ENCODE data around the gene PTBP3.
"Not testable (repeated sequence)": the region's sequence is repeated elsewhere in the genome, so short reads cannot be mapped to it uniquely, and the experiment has no call there.

Gene PTBP3

GRCh38 chr9:112268413-112268812 lies 65.0 kb downstream of the PTBP3 start:
- H3K4me3 ChIP-seq (ENCODE audit: low read depth, low read length), result no peak overlapping the region
- TF ChIP-seq MAX (IDR thresholded peaks at IDR 0.05; ENCODE audit: low read depth, low read length) (no peak), POLR2A (IDR thresholded peaks at IDR 0.05; ENCODE audit: extremely low read depth, insufficient read length) (no peak), MYC (IDR thresholded peaks at IDR 0.05; ENCODE audit: low read depth, low read length) (no peak)
- TF ChIP-seq, protein P1, sequence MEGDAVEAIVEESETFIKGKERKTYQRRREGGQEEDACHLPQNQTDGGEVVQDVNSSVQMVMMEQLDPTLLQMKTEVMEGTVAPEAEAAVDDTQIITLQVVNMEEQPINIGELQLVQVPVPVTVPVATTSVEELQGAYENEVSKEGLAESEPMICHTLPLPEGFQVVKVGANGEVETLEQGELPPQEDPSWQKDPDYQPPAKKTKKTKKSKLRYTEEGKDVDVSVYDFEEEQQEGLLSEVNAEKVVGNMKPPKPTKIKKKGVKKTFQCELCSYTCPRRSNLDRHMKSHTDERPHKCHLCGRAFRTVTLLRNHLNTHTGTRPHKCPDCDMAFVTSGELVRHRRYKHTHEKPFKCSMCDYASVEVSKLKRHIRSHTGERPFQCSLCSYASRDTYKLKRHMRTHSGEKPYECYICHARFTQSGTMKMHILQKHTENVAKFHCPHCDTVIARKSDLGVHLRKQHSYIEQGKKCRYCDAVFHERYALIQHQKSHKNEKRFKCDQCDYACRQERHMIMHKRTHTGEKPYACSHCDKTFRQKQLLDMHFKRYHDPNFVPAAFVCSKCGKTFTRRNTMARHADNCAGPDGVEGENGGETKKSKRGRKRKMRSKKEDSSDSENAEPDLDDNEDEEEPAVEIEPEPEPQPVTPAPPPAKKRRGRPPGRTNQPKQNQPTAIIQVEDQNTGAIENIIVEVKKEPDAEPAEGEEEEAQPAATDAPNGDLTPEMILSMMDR (IDR thresholded peaks at IDR 0.05; ENCODE audit: low read depth, low read length), result no peak
- no peak for DNase-seq (ENCODE audit: low read depth)

GRCh38 chr9:112267086-112267485 lies 66.3 kb downstream of the PTBP3 start:
- H3K4me3 ChIP-seq (ENCODE audit: low read depth, low read length); DNase-seq (ENCODE audit: low read depth): not testable (repeated sequence)

DNA sequence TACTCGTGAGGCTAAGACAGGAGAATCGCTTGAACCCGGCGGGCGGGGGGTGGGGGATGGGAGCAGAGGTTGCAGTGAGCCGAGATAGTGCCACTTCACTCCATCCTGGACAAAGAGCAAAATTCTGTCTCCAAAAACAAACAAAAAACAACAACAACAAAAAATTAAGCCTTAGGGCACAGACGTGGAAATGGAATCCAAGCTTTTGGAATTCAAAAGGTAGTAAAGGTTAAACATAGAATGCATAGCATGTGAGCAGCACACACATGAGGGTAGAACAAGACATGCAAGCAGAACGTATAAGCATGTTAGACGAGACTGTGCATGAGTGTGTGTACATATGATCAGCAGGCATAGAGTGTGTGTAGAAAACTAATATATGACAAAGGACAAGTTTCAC lies 68.0 kb downstream of the PTBP3 start:
- no peak for DNase-seq (ENCODE audit: low read depth)
- no peak for TF ChIP-seq MYC (IDR thresholded peaks at IDR 0.05; ENCODE audit: low read depth, low read length)
- TF ChIP-seq MAX (IDR thresholded peaks at IDR 0.05; ENCODE audit: low read depth, low read length), result no peak
- no peak for TF ChIP-seq POLR2A (IDR thresholded peaks at IDR 0.05; ENCODE audit: extremely low read depth, insufficient read length)
- TF ChIP-seq, protein P1 (IDR thresholded peaks at IDR 0.05; ENCODE audit: low read depth, low read length), result no peak
- no peak overlapping the region for H3K4me3 ChIP-seq (ENCODE audit: low read depth, low read length)

DNA sequence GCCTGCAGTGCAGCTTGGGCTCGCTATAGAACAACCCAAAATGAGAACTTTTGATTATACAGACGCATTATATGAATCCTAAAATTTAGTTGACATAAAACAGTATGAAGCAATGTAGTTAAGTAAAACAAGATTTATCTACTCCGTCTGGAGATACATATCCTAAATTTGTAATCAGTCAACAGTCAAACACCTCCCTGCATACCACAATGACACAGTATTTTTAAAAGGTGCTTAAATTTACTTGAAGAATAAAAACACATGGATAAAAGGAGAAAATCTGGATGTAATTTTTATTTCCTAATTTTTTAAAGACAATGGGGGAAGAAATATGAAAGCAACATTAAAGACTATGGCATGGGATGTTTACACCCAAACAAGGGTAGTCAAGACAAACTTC lies 70.8 kb downstream of the PTBP3 start:
- TF ChIP-seq MYC (IDR thresholded peaks at IDR 0.05; ENCODE audit: low read depth, low read length) (no peak), MAX (IDR thresholded peaks at IDR 0.05; ENCODE audit: low read depth, low read length) (no peak), POLR2A (IDR thresholded peaks at IDR 0.05; ENCODE audit: extremely low read depth, insufficient read length) (no peak)
- TF ChIP-seq, protein P1 (IDR thresholded peaks at IDR 0.05; ENCODE audit: low read depth, low read length), result no peak
- no peak overlapping the region for H3K4me3 ChIP-seq (ENCODE audit: low read depth, low read length)
- no peak for DNase-seq (ENCODE audit: low read depth)

- DNase-seq (ENCODE audit: low read depth), result no peak
- H3K4me3 ChIP-seq (ENCODE audit: low read depth, low read length), result no peak overlapping the region
- no peak for TF ChIP-seq MAX (IDR thresholded peaks at IDR 0.05; ENCODE audit: low read depth, low read length)
- no peak for TF ChIP-seq MYC (IDR thresholded peaks at IDR 0.05; ENCODE audit: low read depth, low read length)
- TF ChIP-seq, protein P1 (IDR thresholded peaks at IDR 0.05; ENCODE audit: low read depth, low read length), result no peak
- no peak for TF ChIP-seq POLR2A (IDR thresholded peaks at IDR 0.05; ENCODE audit: extremely low read depth, insufficient read length)
Observed at GRCh38 chr9:112261133-112261532, 72.3 kb downstream of the PTBP3 start.

DNA sequence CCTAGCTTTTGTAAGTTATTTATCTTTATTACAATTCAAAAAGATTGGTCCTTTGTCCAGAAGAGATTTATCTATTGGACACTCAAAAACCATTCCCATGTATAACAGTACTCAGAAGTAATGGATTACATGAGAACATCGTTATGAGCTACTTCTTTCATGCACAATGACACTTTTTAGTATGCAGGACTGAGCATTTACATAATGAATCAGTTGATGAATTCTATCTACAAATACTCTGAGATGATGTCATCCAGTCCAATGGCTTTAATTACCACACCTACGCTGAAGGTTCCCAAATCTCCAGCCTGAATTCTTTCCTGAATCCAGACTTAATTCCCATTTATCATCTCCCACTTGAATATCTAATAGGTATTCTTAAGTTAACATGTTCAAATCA lies 75.3 kb downstream of the PTBP3 start:
- H3K4me3 ChIP-seq (ENCODE audit: low read depth, low read length), result no peak overlapping the region
- TF ChIP-seq MAX (IDR thresholded peaks at IDR 0.05; ENCODE audit: low read depth, low read length) (no peak), MYC (IDR thresholded peaks at IDR 0.05; ENCODE audit: low read depth, low read length) (no peak), POLR2A (IDR thresholded peaks at IDR 0.05; ENCODE audit: extremely low read depth, insufficient read length) (no peak)
- TF ChIP-seq, protein P1 (IDR thresholded peaks at IDR 0.05; ENCODE audit: low read depth, low read length), result no peak
- DNase-seq (ENCODE audit: low read depth), result no peak

All from NB4 (cell line).